K562 (cell line): ENCODE data around the gene CCNYL1. TPM values are rescaled to one million over a fixed set of nuclear protein-coding genes. Genes with fewer than 3 reads are reported as not detected.
A peak's percentile ranks its signal among the peaks of the same experiment; 100 is the strongest.

Source experiments
- DNMT1 ChIP-seq: fragments of 450-650 bp; IDR thresholded peaks from 2 replicates; pipeline ENCODE4 v1.6.1; 2016; ENCODE audit warnings: antibody characterized with exemption, mild to moderate bottlenecking
- ESRRB ChIP-seq: fragments of 250-450 bp; sonication (Bioruptor Pico); IDR thresholded peaks from 2 replicates; pipeline ENCODE4 v1.5.0; 2020; ENCODE audit warnings: mild to moderate bottlenecking, moderate library complexity, borderline replicate concordance
- FOXO4 ChIP-seq: fragments of 450-650 bp; formaldehyde crosslinking; IDR thresholded peaks from 2 replicates; pipeline ENCODE4 v1.4.0; 2020; ENCODE audit warnings: mild to moderate bottlenecking, moderate library complexity
- GTF3C2 ChIP-seq: IDR thresholded peaks from 3 replicates; pipeline ENCODE4 v1.6.1; 2011; ENCODE audit warnings: borderline replicate concordance, mild to moderate bottlenecking, moderate library complexity; ENCODE audit not compliant: insufficient read length; ENCODE audit errors: extremely low read depth
- MAFF ChIP-seq: IDR thresholded peaks from 2 replicates; pipeline ENCODE4 v1.6.1; 2012; ENCODE audit warnings: low read length, improper control_type of control experiment
- NFIX ChIP-seq: fragments of 250-450 bp; sonication (Bioruptor Pico); IDR thresholded peaks from 2 replicates; pipeline ENCODE4 v1.4.0; 2020; ENCODE audit warnings: low read depth, mild to moderate bottlenecking, moderate library complexity
- RAD21 ChIP-seq, 2 experiments: fragments of 250-450 bp in 1 of 2; fragments of 450-650 bp in 1 of 2; sonication (Bioruptor Pico) in 1 of 2; formaldehyde crosslinking in 1 of 2; IDR thresholded peaks in 1 of 2; conservative IDR thresholded peaks in 1 of 2; 2 replicates each; pipeline versions ENCODE4 v1.4.0 to v1.8.0; 2020 to 2022; ENCODE audit warnings: mild to moderate bottlenecking in 2 of 2, moderate library complexity in 1 of 2
- RBM15 ChIP-seq: fragments of 200-400 bp; formaldehyde crosslinking; IDR thresholded peaks from 2 replicates; pipeline ENCODE4 v1.6.1; 2018; ENCODE audit warnings: mild to moderate bottlenecking, low read length, moderate library complexity; ENCODE audit not compliant: insufficient read depth
- STAT6 ChIP-seq: sonication (generic); formaldehyde crosslinking; IDR thresholded peaks from 2 replicates; pipeline ENCODE4 v1.8.1; 2023; ENCODE audit warnings: mild to moderate bottlenecking, missing genetic modification reagents
- TAL1 ChIP-seq: fragments of 450-650 bp; IDR thresholded peaks from 2 replicates; pipeline ENCODE4 v1.6.1; 2016; ENCODE audit warnings: mild to moderate bottlenecking
- YY1 ChIP-seq, 3 experiments: IDR thresholded peaks; 2 replicates each; pipeline ENCODE4 v1.6.1; 2011; ENCODE audit warnings: low read length in 2 of 3, mild to moderate bottlenecking in 2 of 3, moderate library complexity in 2 of 3, borderline replicate concordance in 1 of 3, control low read depth in 1 of 3, low read depth in 1 of 3; ENCODE audit not compliant: insufficient read depth in 3 of 3, insufficient replicate concordance in 2 of 3, control insufficient read depth in 1 of 3, insufficient read length in 1 of 3; ENCODE audit errors: extremely low read depth in 1 of 3
- ZC3H4 ChIP-seq: sonication (generic); formaldehyde crosslinking; IDR thresholded peaks from 2 replicates; pipeline ENCODE4 v1.9.0; 2021; ENCODE audit warnings: missing genetic modification reagents, borderline replicate concordance
- ZKSCAN3 ChIP-seq: fragments of 250-450 bp; sonication (Bioruptor Pico); IDR thresholded peaks from 2 replicates; pipeline ENCODE4 v1.4.0; 2020
- ZNF77 ChIP-seq: fragments of 250-450 bp; sonication (Bioruptor Pico); IDR thresholded peaks from 2 replicates; pipeline ENCODE4 v1.5.0; 2020
- polyA plus RNA-seq, 8 experiments: library from polyadenylated mRNA; depleted of rRNA in 4 of 8; stranded (reverse) in 5 of 8; unstranded in 3 of 8; fragments of >200 nt; fragmentation: Nextera tagmentation in 2 of 8; fragmentation: Illumina TruSeq in 1 of 8; extraction: Ambion mirVana in 2 of 8; extraction: Trizol in 1 of 8; gene quantifications; 2 replicates each; pipeline versions ENCODE4 v1.2.1 to v1.2.3, GENCODE V29; 2011 to 2014; ENCODE audit warnings: inconsistent platforms in 1 of 8, missing spikeins in 1 of 8
- total RNA-seq, 7 experiments: library from RNA; depleted of rRNA in 6 of 7; stranded (reverse); fragments of >200 nt in 6 of 7; fragmentation: Illumina TruSeq in 2 of 7; extraction: Trizol in 2 of 7; gene quantifications; 2 replicates each; pipeline versions ENCODE4 v1.2.1 to v1.2.3, GENCODE V29; 2011 to 2021; ENCODE audit warnings: low replicate concordance in 1 of 7

CCNYL1 gene
- total and polyA plus RNA-seq, 9 of the 15 experiments (the other 6 are each of a cell fraction or from before 2014, with no cell fraction given), result 1.9 to 7.5 (median 4.7) TPM

- TF ChIP-seq RAD21 (CRISPR knock-in tag; conservative IDR thresholded peaks at IDR 0.05 in 1 of 2, IDR thresholded peaks at IDR 0.05 in 1 of 2) (peak in 1 of 2 experiments; percentile 64; a peak in 2 of 4 replicates), GTF3C2 (no peak), ZKSCAN3 (CRISPR knock-in tag) (peak; percentile 92), MAFF (no peak), DNMT1 (no peak), RBM15 (no peak), ZC3H4 (CRISPR knock-in tag) (no peak), FOXO4 (CRISPR knock-in tag) (peak; percentile 99), ESRRB (CRISPR knock-in tag) (peak; percentile 97), STAT6 (no peak), TAL1 (no peak), ZNF77 (CRISPR knock-in tag) (peak; percentile 64; the same call in 1 of the 2 replicates), NFIX (CRISPR knock-in tag) (peak; percentile 86), YY1 (IDR thresholded peaks at IDR 0.05; ENCODE audit: borderline replicate concordance in 1 of 3, control insufficient read depth in 1 of 3, extremely low read depth in 1 of 3, insufficient read depth in 3 of 3, insufficient read length in 1 of 3, insufficient replicate concordance in 2 of 3, low read depth in 1 of 3, low read length in 2 of 3) (peak in 2 of 3 experiments; percentile 34 to 78)
These were observed 60.8 kb downstream of the CCNYL1 start (continued) for GRCh38 chr2:207772081-207772843.
